Activated naive CD8-positive, alpha-beta T cell treated with anti-CD3 and anti-CD28 coated beads, Interleukin-2, amount 10 ng/mL, durations not matched to agents 7 days and 5 days (primary cell): ENCODE measurements around the gene GPSM1. TPM values are rescaled to one million over a fixed set of nuclear protein-coding genes. Genes with fewer than 3 reads are reported as not detected.

Experiments used
- ATAC-seq: fragments of 150-1000 bp; cut with Tn5 transposase; one replicate; pipeline ENCODE4 v1.10.0; 2021; ENCODE audit warnings: low read depth, moderate library complexity
- POLR2A ChIA-PET: fragments of 350-600 bp; sonication (Branson Sonifier 250); formaldehyde crosslinking; loops from one replicate; lab custom pipeline; 2021; ENCODE audit warnings: antibody characterized with exemption; lab: Charles Lee
- DNase-seq: peaks from one replicate; pipeline ENCODE4 v3.0.0; 2021
- H3K27ac Mint-ChIP-seq: one replicate; pipeline ENCODE4 v1.8.0; 2022; ENCODE audit warnings: mild to moderate bottlenecking, mixed read lengths
- H3K27me3 Mint-ChIP-seq: one replicate; pipeline ENCODE4 v1.8.0; 2022; ENCODE audit warnings: mild to moderate bottlenecking, moderate library complexity, mixed read lengths
- H3K36me3 Mint-ChIP-seq: one replicate; pipeline ENCODE4 v1.8.0; 2021; ENCODE audit warnings: mild to moderate bottlenecking, mixed read lengths
- H3K4me1 Mint-ChIP-seq: one replicate; pipeline ENCODE4 v1.8.0; 2021; ENCODE audit warnings: mixed read lengths
- H3K4me3 Mint-ChIP-seq: one replicate; pipeline ENCODE4 v1.8.0; 2022; ENCODE audit warnings: mild to moderate bottlenecking, moderate library complexity, mixed read lengths
- H3K9me3 Mint-ChIP-seq: one replicate; pipeline ENCODE4 v1.8.0; 2021; ENCODE audit warnings: mixed read lengths
- total RNA-seq, 2 experiments: library from RNA; stranded (reverse); gene quantifications; one replicate each; pipeline ENCODE4 v1.2.3, GENCODE V29; 2021

The GPSM1 gene
- total RNA-seq, 2 experiments from 2014 or later = 5.0 to 6.0 TPM

DNA sequence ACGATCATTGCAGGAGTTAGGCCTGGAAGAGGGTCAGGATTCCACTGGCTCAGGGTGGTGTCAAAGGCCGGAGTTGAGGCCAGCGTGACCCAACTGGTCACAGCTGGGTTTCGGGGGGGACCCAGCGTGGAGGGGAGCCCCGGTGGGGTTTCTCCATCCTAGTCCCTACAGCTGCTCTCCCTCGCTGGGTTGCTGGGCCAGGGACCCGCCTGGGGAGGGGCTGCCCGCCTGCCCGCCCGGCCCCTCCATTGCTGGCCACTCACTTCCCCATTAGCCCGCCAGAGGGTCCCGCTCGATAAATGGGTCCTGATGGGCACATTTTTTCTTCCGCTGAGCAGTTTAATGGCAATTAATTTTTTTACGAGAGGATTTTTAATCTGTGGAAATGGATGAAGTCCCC, 32.3 kb upstream of the GPSM1 start:
- DNase-seq (no peak), ATAC-seq (no peak)
- Mint-ChIP-seq H3K36me3 (no peaks in the 10 kb centered on the region), H3K27me3 (no peaks in the 10 kb centered on the region), H3K27ac (no peak overlapping the region), H3K4me1 (no peaks in the 10 kb centered on the region), H3K9me3 (no peaks in the 10 kb centered on the region), H3K4me3 (no peak overlapping the region)
- POLR2A ChIA-PET = no interaction called here

DNA sequence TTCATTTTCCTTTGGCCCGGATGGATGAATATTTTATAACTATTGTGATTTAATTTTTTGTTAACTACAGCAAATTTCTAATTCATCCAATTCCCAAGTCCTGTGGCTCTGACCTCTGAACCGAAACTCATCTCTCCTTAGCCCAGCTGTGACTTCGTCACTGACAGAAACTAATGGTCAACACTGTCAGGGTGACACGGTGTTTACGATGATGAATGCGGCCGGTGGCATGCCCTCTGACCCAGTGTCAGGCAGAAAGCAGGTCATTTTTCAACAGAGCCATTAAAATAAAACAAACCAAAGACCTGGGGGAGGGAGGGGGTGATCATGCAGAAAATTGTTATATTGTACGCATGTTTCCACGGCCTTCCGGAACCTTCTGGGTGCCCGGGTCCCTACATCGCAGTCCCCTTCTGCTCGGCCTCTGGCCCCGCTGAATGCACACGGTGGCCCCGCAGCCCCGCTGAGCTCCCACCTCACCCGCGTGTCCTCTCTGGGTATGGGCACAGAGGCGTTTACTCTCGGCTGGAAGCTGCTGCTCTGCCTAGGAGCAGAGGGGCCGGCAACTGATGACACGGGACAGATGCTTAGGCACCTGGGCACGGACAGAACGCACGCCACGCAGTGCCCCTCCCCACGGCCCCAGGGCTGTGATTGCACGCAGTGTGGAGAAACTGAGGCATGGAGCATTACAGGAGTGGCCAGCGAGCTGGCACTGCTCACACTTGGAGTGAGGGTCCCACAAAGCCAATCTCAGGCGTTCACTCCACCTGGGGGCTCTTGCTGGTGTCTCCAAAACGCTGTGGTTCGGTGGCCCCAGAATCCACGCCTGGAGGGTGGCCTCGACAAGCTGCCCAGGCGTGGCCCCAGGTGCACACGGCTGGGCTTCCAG, 31.6 kb upstream of the GPSM1 start:
- no peaks in the 10 kb centered on the region for H3K27me3 Mint-ChIP-seq
- no peak overlapping the region for H3K27ac Mint-ChIP-seq
- ATAC-seq (no peak), DNase-seq (no peak)
- no peaks in the 10 kb centered on the region for H3K9me3 Mint-ChIP-seq
- POLR2A ChIA-PET = no interaction called here
- no peaks in the 10 kb centered on the region for H3K4me1 Mint-ChIP-seq
- no peaks in the 10 kb centered on the region for H3K36me3 Mint-ChIP-seq
- H3K4me3 Mint-ChIP-seq = no peak overlapping the region

DNA sequence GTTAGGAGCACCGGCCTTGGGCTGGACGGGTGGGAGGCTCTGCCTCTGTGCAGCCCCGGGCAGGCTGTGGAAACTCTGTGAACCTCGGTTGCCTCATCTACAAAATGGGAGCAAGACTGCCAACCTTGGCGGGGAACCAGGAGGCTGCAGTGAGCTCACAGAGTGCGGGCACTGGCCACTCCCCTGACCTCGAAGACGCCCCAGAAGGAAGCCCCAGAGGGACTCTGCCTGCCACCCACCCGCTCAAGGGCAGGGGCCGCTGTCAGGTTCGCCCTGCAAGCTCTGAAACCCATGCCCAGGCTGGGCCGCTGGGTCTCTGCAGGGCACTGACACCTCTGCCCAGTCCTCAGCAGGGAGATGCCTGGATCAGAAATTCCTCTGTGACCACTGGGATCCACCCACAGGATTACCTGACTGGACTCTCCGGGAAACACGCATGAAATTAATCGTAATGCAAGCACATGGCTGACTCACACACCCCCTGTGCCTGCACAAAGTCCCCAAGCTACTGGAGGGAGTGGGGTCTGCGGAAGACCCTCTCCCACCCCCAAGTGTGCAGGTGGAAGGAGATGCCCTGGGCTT, 30.8 kb upstream of the GPSM1 start:
- Mint-ChIP-seq H3K36me3 (no peaks in the 10 kb centered on the region), H3K4me3 (no peak overlapping the region), H3K27ac (no peak overlapping the region), H3K27me3 (no peaks in the 10 kb centered on the region), H3K4me1 (no peaks in the 10 kb centered on the region), H3K9me3 (no peaks in the 10 kb centered on the region)
- no peak for DNase-seq
- ATAC-seq = no peak
- POLR2A ChIA-PET = interaction anchor here (0.6 kb wide), 1 partner anchor 1956 kb away, joined by 3 read pairs; no protein-coding TSS in a partner anchor

DNA sequence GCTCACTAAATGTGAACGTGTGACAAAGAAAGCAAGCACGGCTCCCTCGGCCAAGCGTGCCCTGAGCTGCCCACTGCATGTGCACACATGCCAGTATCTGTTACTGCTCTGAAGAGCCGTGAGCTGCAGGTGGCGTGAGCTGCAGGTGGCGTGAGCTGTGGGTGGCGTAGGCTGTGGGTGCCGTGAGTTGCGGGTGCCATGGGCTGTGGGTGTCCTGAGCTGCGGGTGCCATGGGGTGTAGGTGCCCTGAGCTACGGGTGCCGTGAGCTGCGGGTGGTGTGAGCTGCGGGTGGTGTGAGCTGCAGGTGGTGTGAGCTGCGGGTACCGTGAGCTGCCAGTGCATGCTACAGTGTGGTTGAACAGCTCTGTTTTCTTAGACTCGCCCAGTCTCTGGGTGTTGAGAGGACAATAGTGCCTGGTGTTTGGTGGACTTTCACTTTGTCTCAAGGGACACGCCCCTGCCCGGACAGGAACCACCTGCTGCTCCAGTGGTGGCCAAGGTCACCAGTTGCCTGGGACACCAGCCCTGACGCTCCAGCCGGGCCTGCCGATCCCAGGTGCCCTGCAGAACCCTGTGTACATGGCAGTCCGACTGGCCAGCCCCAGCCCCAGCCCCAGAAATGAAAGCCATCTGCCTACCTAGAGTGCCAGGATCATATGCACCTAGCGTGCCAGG, 30.2 kb upstream of the GPSM1 start:
- Mint-ChIP-seq H3K27me3 (no peaks in the 10 kb centered on the region), H3K4me3 (no peak overlapping the region)

DNA sequence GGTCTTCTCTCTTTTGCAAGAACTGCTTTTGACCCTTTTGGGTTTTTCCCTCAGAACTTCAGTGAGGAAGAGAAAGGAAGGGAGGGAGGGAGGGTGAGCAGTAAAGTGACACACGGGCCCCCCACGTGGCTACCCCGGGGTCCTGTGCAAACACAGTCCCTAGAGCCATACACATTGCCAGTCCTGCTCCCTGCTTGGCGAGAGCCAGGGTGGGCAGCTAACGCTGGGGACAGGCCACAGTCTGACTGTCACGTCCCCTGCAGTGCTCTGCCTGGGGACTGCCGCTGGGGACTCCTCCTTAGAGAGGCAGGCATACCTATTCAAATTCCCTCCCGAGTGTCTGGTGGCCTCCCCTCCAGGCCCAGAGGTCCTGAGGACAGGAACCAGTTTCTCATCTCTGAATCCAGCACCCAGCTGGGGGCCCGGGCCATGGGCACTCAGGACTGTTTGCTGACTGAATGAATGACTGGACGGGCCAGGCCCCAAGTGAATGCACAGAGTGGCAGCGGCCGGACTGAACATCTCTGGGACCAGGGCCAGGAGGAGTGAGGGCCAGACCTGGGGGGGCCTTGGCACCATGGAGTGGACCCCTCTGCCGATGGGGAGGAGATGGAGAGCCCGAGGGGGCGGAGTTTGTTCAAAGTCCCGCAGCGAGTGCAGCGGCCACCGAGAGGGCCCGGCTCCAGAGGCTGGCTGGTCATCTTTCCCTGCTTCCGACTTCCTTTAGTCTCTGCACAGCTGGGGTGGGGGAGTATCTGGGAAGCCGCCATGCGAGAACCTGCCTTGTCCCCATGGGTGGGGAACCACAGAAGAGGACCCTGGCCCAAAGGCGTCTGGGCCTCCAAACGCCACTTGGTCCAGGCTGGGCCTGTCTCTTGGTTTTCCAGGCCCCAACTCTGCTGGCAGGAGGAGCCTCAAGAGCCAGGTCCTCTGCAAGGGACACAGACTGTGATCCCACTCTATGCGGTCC, 29.3 kb upstream of the GPSM1 start:
- Mint-ChIP-seq H3K9me3 (no peaks in the 10 kb centered on the region), H3K36me3 (no peaks in the 10 kb centered on the region), H3K27ac (no peak overlapping the region), H3K4me1 (no peaks in the 10 kb centered on the region), H3K4me3 (no peak overlapping the region), H3K27me3 (no peaks in the 10 kb centered on the region)
- DNase-seq (no peak), ATAC-seq (no peak)
- POLR2A ChIA-PET = no interaction called here

More for the DNA sequence above, 30.2 kb upstream of the GPSM1 start:
- Mint-ChIP-seq H3K4me1 (no peaks in the 10 kb centered on the region), H3K36me3 (no peaks in the 10 kb centered on the region), H3K9me3 (no peaks in the 10 kb centered on the region), H3K27ac (no peak overlapping the region)
- ATAC-seq (no peak), DNase-seq (no peak)
- POLR2A ChIA-PET = interaction anchor here (0.6 kb wide), 1 partner anchor 1957 kb away, joined by 3 read pairs; no protein-coding TSS in a partner anchor

DNA sequence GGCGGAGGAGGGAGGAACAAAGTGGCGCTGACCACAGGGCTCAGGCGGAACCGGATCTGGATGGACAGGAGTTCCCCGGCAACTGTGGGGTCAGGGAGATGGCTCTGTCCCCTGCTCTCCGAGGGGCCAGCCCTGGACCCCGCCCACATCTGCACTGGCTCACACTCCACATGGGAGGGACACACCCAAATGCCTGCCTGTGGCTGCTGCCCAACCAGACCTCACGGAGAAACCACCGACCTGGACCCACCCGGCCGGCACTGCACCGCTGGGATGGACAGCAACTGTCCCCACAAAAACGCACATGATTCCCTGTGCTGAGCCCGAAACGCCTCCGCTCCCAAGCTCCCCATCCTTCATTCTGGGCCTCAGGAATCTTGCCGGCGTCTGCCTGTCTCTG, 28.2 kb upstream of the GPSM1 start:
- Mint-ChIP-seq H3K36me3 (no peaks in the 10 kb centered on the region), H3K27ac (no peak overlapping the region), H3K9me3 (no peaks in the 10 kb centered on the region), H3K4me3 (no peak overlapping the region), H3K27me3 (no peaks in the 10 kb centered on the region), H3K4me1 (no peaks in the 10 kb centered on the region)
- no peak for ATAC-seq
- POLR2A ChIA-PET = no interaction called here
- no peak for DNase-seq

DNA sequence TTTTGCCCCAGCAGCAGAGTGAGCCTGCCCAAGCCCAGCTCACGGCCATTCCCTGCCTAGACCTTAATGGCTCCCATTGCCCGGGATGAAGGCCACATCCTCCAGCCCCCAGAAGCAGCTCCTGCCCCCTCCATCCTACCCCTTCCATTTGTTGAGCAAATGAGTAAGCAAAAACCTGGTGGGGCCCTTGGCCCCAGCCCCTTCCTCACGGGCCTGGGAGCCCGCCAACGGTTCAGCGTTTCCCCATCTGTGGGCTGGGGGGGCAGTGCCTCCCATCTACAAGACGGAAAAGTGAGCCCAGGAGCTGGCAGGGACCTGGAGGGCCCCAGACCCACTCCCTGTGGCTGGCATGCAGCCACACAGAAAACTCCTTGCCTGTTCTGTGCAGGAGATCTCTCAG, 27.8 kb upstream of the GPSM1 start:
- no peaks in the 10 kb centered on the region for H3K36me3 Mint-ChIP-seq

DNA sequence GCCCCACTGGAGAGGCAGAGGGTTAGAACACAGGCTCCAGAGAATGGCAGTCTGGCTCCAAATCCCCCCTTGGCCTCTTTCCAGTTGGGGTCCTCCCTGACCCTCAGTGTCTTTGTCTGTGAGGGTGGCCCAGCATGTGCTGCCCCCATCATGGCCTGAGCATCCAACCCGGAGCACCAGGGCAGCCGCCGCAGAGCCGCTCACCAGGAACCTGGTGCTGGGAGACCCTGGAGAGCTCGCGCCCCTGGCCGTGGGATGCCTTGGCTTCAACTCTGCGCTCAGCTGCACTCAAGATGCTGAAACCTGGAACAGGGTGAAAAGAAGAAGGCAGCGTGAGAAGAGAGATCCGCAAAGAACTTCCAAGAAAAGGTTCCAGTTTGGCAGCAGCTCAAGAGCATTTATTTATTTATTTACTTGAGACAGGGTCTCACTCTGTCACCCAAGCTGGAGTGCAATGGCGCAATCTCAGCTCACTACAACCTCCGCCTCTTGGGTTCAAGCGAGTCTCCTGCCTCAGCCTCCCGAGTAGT, 27.3 kb upstream of the GPSM1 start:
- Mint-ChIP-seq H3K36me3 (no peaks in the 10 kb centered on the region), H3K4me3 (no peak overlapping the region), H3K27ac (no peak overlapping the region)

More for the DNA sequence above, 27.8 kb upstream of the GPSM1 start:
- ATAC-seq (no peak), DNase-seq (no peak)
- Mint-ChIP-seq H3K4me1 (no peaks in the 10 kb centered on the region), H3K27ac (no peak overlapping the region), H3K9me3 (no peaks in the 10 kb centered on the region), H3K4me3 (no peak overlapping the region), H3K27me3 (no peaks in the 10 kb centered on the region)
- POLR2A ChIA-PET = no interaction called here

DNA sequence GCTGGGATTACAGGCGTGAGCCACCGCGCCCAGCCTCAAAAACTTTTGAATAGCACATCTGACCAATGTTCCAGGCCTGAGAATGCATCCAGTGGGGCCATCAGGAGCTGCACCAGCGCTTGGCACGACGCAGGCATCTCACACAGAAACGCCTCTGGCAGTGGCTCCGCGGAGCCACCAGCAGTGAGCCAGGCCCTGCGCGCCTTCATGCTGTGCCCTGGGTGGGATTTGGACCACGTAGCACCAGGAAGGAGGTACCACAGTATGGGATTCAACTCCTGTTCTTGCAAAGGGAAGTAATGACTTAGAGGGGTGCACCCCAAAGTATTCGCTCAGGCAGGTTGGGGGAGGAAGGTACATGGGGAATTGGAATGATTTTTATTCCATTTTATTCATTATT, 26.5 kb upstream of the GPSM1 start:
- Mint-ChIP-seq H3K27ac (no peak overlapping the region), H3K4me1 (no peaks in the 10 kb centered on the region), H3K9me3 (no peaks in the 10 kb centered on the region), H3K4me3 (no peak overlapping the region), H3K36me3 (no peaks in the 10 kb centered on the region), H3K27me3 (no peaks in the 10 kb centered on the region)
- no peak for DNase-seq
- POLR2A ChIA-PET = no interaction called here
- ATAC-seq = no peak

More for the DNA sequence above, 27.3 kb upstream of the GPSM1 start:
- ATAC-seq = no peak
- Mint-ChIP-seq H3K9me3 (no peaks in the 10 kb centered on the region), H3K4me1 (no peaks in the 10 kb centered on the region), H3K27me3 (no peaks in the 10 kb centered on the region)
- no peak for DNase-seq
- POLR2A ChIA-PET = no interaction called here

DNA sequence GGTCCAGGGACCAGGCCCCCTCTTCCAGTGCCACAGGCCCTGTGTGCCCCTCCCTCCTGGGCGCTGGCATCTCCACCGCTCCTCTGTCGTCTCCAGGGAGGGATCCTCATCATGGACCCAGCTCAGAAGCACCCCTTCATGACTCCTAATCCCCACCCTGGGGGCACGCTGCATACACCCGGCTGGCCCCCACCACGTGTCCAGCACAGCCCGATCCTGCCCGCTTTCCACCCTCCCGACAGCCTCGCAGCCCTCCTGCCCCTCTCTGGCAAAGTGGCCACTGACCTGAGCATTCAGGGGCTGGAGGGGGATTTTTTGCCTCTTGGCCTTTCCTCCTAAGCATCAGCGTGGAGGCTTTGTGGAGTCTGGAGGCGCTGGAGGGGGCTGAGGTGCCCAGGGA, 24.8 kb upstream of the GPSM1 start:
- Mint-ChIP-seq H3K27me3 (no peaks in the 10 kb centered on the region), H3K27ac (no peak overlapping the region), H3K36me3 (no peaks in the 10 kb centered on the region), H3K9me3 (no peaks in the 10 kb centered on the region), H3K4me1 (peaks cover 4% of the 10 kb centered on the region), H3K4me3 (no peak overlapping the region)
- POLR2A ChIA-PET = no interaction called here
- DNase-seq (no peak), ATAC-seq (no peak)

DNA sequence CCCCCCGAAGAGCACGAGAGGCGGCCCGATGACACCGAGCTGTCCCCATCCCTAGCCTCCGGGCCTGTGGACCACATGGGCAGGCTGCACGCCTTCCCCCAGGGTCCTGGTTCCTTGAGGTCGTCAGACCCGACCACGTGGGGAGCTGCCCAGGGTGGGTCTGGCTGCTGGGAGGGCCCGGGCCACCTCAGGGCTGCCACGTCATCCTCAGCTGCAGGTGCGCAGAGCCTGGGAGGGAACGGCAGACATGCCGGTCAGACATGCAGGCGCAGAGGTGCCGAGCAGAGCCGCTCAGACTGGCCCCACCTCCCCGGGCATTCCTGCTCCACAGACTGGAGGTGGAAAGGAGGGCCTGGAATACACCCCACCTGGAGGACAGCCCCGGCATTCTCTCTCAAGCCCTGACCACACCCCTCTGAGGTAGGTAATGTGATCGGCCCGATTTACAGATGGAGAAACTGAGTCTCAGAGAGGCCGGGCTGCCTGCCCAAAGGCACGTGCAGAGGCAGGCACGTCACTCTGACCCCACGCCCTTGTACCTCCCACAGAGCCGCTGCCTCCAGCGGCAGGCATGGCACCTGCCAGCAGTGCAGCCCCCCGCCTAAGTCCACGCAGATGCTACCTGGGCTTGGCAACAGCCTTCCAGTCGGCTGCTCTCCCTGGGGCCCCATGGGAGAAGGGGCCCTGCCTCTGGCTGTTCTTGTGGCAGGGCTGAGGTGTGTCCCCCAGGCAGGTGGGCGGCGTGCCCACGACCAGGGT, 24.1 kb upstream of the GPSM1 start:
- POLR2A ChIA-PET = no interaction called here
- ATAC-seq = no peak
- H3K27ac Mint-ChIP-seq = no peak overlapping the region
- no peak for DNase-seq
- H3K4me1 Mint-ChIP-seq = peaks cover 4% of the 10 kb centered on the region
- no peaks in the 10 kb centered on the region for H3K9me3 Mint-ChIP-seq
- no peak overlapping the region for H3K4me3 Mint-ChIP-seq
- no peaks in the 10 kb centered on the region for H3K36me3 Mint-ChIP-seq
- no peaks in the 10 kb centered on the region for H3K27me3 Mint-ChIP-seq

DNA sequence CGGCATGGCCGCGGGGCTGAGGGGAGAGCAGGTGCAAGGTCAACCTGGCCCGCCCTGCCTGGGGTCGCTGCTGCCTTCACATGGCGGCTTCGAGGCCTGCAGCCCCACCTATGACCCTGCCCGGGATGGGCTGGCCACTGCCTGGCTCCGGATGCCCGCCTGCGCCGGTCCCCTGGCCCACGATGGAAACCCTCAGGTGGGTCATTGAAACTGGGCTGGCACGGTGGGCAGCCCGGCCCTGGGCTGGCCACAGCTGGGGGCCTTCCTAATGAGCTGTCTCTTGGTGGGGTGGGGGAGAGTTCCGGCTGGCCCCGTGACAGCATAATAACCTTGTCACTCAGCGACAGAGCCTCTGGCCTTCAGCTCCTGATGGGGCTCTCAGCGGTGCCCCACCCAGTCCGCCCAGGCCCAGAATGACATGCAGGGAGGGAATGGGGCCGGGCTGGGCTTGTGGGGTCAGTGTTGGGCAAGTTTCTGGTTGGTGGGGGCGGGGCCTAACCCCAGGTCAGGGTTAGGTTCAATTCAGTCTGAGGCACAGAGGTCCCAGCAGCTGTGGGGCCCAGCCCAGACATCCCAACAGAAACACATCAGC, 23.4 kb upstream of the GPSM1 start, which contains the start of gene CCDC187:
TSS of gene CCDC187 (minus strand) at position 270 of the 592 bp plus-strand sequence. CDS start at position 6, 264 bp downstream.
- no peaks in the 10 kb centered on the region for H3K27me3 Mint-ChIP-seq
- DNase-seq (no peak), ATAC-seq (no peak)
- POLR2A ChIA-PET = no interaction called here
- no peaks in the 10 kb centered on the region for H3K9me3 Mint-ChIP-seq
- no peaks in the 10 kb centered on the region for H3K36me3 Mint-ChIP-seq
- H3K27ac Mint-ChIP-seq = no peak within 1 kb of the TSS
- H3K4me1 Mint-ChIP-seq = peaks cover 4% of the 10 kb centered on the region
- no peak within 1 kb of the TSS for H3K4me3 Mint-ChIP-seq
